Endometrial microvascular endothelial cells (primary cell): ENCODE data around the gene OR2V2. TPM values are rescaled to one million over a fixed set of nuclear protein-coding genes. Genes with fewer than 3 reads are reported as not detected.
"Not testable (repeated sequence)": the region's sequence is repeated elsewhere in the genome, so short reads cannot be mapped to it uniquely, and the experiment has no call there.

Source experiments
- in situ Hi-C: cut with HindIII; loops from 2 replicates; pipeline ENCODE4 v1.10.0; 2017; ENCODE audit warnings: low sequenced_read_pairs, low pct_unique_long_range_greater_than_20kb; ENCODE audit errors: inconsistent ontology term
- total RNA-seq: library from RNA; depleted of rRNA; stranded (reverse); fragments of >200 nt; gene quantifications from one replicate; pipeline ENCODE4 v1.2.3, GENCODE V29; 2015; ENCODE audit errors: inconsistent ontology term

The OR2V2 gene
- total RNA-seq, 1 donor from 2014 or later = not detected

- in situ Hi-C loops = no loop called here
Measured at GRCh38 chr5:181164076-181164952, 16.9 kb downstream of the OR2V2 start.

- in situ Hi-C loops = no loop called here
Measured at GRCh38 chr5:181166812-181167733, 19.7 kb downstream of the OR2V2 start.

DNA sequence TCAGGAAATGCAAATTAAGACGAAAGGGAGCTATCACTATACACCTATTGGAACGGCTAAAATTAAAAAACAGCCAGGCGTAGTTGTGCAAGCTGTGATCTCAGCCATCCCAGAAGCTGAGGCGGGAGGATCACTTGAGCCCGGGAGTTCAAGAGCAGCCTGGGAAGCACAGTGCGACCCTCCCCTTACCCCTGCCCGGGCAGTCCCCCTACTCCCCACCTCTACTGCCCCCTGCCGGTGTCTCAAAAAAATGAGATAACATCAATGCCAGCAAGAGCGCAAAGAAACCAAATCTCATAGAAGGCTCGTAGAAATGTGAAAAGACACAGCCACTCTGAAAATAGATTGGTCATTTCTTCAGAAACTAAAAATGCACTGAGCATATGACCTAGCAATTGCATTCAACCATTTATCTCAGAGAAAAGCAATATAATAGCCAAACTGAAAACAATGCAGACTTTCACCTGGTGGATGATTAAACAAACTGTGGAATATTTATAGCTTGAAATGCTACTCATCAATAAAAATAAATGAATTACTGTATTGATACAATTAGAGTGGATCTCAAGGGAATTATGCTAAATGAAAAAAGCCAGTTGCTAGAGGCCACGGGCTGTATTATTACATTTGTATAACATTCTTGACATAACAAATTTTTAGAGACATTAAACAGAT is 20.6 kb downstream of the OR2V2 start:
- in situ Hi-C loops = no loop called here

- in situ Hi-C loops = no loop called here
Measured at GRCh38 chr5:181168595-181169118, 21.3 kb downstream of the OR2V2 start.

- in situ Hi-C loops = not testable (repeated sequence)
Measured at GRCh38 chr5:181169459-181170236, 22.3 kb downstream of the OR2V2 start.

DNA sequence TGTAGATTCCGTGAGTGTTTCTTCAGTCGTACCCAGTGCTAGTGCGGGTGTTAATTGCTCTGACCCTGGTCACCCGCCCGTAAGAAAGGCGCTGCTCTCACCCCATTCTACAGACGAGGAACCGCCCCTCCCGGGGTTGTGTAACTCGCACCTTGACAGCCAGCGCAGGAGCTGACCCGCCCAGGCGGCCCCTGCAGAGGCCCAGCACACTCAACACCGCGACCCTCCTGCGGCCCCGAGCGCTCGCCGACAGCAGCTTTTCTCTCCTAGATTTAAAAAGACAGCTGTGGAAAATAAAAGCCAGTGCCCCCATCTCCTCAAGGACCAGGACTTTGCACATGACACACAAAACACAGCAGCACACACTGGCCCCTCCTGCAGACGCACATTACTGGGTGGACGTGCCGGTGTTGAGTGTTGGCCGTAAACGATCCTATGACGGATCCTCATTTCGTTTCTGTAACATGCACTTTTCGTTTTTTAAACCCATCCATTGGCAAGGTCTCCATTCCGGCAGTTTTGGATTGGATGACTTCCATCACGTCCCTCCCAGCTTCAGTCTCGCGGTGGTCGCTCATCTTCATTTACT is 22.9 kb downstream of the OR2V2 start:
- in situ Hi-C loops = no loop called here

DNA sequence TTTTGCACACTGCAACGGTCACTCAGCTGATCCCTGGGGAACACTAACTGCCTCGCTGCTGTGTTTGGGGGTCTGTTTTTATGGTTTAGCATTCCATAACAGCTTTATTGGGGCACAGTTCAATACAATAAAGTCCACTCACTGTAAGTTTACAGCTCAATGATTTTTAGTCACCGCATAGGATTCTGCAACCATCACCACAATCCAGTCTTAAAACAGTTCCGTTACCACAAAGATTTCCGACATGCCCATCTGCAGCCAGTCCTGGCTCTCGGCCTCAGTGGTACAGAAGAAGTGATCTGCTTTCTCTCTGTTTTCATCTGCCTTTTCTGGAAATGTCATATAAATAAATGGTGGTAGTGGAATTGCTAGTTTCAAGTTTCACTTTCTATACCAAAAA is 23.6 kb downstream of the OR2V2 start:
- in situ Hi-C loops = no loop called here

GRCh38 chr5:181171782-181172181 is 24.4 kb downstream of the OR2V2 start:
- in situ Hi-C loops = no loop called here

DNA sequence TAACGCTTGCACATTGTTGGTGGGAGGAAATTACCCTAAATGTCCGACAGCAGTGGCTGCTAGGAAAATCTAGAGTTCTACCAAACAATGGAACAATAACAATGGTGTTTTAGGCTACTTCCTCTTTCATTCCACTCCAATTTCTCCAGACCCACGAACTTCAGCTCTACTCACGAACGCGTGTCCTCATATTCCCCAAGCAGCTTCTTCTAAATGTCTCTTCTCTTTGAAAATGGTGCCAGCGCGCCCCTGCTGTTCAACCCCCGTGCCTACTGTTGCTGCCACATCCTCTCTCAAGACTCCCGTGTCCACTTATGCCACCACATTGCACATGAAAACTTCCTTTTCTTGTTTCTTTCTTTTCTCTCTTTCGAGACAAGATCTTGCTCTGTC is 25.6 kb downstream of the OR2V2 start:
- in situ Hi-C loops = no loop called here

DNA sequence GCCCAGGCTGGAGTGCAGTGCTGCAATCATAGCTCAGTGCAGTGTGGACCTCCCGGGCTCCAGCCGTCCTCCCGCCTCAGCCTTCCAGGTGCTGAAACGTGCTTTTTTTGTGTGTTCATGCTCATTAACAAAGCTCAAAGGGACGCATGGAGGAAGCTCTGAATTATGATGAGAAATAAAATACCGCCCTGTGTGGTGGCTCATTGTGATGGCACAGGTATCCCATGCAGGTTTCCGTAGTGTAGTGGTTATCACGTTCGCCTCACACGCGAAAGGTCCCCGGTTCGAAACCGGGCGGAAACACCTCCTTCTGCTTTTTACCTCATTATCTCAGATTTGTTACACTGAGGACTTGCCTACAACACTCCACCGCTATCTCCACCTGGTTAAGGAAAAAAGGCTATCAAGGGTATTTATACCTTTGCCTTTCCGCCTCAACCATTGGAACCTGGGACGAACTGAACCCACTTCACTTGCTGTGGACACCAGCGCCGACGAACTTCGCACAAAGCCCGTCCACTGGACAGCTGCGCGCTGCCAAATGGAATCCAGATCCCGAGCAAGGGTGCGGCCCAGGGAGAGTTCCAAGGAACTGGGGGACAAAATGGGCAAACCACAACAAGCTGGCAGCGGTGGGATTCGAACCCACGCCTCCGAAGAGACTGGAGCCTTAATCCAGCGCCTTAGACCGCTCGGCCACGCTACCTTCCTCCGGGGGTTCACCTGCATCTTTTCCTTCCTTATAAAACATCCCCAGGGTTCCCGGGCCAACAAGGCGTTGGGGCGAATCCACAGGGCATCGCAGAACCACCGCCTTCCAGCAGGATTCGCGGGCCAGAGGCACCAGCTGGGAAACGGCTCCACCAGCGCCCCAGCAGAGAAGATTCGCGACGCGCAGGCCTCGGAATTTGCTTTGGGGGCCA is 26.3 kb downstream of the OR2V2 start:
- in situ Hi-C loops = no loop called here

GRCh38 chr5:181176254-181176952 is 29.0 kb downstream of the OR2V2 start:
- in situ Hi-C loops = no loop called here

DNA sequence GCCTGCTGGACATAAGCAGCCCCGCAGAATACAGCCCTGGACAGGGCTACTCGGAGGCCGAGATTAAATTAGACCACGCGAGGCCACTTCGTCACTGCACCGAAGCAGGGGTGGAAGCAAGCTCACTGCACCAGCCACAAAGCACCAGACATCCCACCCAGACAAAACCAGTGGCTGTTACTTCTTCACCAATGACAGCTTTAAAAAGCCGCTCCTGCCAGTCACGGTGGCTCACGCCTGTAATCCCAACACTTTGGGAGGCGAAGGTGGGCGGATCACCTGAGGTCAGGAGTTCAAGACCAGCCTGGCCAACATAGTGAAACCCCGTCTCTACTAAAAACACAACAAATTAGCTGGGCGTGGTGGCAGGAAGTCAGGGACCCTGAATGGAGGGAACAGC is 30.2 kb downstream of the OR2V2 start:
- in situ Hi-C loops = not testable (repeated sequence)

GRCh38 chr5:181181650-181182565 is 34.5 kb downstream of the OR2V2 start:
- in situ Hi-C loops = no loop called here

- in situ Hi-C loops = no loop called here
Measured at GRCh38 chr5:181182651-181183050, 35.3 kb downstream of the OR2V2 start.

DNA sequence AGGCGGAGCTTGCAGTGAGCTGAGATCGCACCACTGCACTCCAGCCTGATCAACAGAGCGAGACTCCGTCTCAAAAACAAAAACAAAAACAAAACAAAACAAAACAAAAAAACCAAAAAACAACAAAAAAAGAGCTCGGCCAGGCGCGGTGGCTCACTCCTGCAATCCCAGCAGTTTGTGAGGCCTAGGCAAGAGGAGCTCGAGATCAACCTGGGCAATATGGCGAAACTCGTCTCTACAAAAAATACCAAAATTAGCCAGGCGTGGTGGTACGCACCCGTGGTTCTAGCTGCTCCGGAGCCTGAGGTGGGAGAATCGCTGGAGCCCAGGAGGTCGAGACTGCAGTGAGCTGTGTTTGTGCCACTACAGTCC is 37.4 kb downstream of the OR2V2 start:
- in situ Hi-C loops = no loop called here

GRCh38 chr5:181185560-181185959 is 38.2 kb downstream of the OR2V2 start:
- in situ Hi-C loops = no loop called here
